Measurements from ENCODE around the gene CD9.

DNA sequence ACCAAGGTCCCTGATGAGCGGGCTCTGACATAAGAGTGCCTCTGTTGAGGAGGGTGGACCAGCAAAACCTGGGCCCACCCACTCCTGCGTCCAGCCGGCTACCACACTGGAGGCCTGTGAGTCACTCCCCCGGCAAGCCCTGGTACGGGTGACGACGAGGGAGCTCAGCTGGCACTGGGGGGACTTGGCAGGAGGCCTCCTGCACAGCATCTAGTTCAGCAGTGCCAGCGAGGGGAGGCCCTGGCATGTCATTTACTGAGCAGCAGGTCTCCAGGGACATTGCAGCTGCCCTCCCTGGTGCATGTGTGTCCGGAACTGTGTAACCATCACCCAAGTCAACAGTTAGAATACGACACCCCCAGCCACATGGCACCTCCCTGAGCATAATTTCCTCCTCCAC is 24.4 kb downstream of the CD9 start:
- no peak for TF ChIP-seq POLR2A (IDR thresholded peaks at IDR 0.05)
- TF ChIP-seq, protein P1, sequence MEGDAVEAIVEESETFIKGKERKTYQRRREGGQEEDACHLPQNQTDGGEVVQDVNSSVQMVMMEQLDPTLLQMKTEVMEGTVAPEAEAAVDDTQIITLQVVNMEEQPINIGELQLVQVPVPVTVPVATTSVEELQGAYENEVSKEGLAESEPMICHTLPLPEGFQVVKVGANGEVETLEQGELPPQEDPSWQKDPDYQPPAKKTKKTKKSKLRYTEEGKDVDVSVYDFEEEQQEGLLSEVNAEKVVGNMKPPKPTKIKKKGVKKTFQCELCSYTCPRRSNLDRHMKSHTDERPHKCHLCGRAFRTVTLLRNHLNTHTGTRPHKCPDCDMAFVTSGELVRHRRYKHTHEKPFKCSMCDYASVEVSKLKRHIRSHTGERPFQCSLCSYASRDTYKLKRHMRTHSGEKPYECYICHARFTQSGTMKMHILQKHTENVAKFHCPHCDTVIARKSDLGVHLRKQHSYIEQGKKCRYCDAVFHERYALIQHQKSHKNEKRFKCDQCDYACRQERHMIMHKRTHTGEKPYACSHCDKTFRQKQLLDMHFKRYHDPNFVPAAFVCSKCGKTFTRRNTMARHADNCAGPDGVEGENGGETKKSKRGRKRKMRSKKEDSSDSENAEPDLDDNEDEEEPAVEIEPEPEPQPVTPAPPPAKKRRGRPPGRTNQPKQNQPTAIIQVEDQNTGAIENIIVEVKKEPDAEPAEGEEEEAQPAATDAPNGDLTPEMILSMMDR (IDR thresholded peaks at IDR 0.05 in 4 of 5, conservative IDR thresholded peaks at IDR 0.05 in 1 of 5), result no peak

Measured in gastrocnemius medialis (tissue), 4 donors.